Kidney (tissue), 14 donors: ENCODE data around the gene ARID5B. TPM values are rescaled to one million over a fixed set of nuclear protein-coding genes. Genes with fewer than 3 reads are reported as not detected.

ENCODE experiments used
- DNase-seq, 5 donors: peaks; one replicate each; pipeline ENCODE4 v3.0.0-alpha.2; 2013 to 2020
- FAIRE-seq: peaks from 2 replicates; lab custom pipeline; 2012; peaks lifted over from hg19 to GRCh38; lab: Jason Lieb, UNC
- H3K27ac ChIP-seq, 2 donors: one replicate each; pipeline ENCODE4 v1.7.0; 2013; ENCODE audit warnings: low read depth in 2 of 2, low read length in 2 of 2, inconsistent platforms in 1 of 2
- H3K27me3 ChIP-seq: one replicate; pipeline ENCODE4 v1.7.1; 2013; ENCODE audit warnings: low read length, inconsistent platforms; ENCODE audit not compliant: control insufficient read depth, insufficient read depth
- H3K36me3 ChIP-seq, 3 donors: one replicate each; pipeline versions ENCODE4 v1.7.0 to v1.7.1; 2013; ENCODE audit warnings: low read length in 3 of 3, control low read depth in 1 of 3, inconsistent platforms in 1 of 3; ENCODE audit not compliant: insufficient read depth in 3 of 3, control insufficient read depth in 2 of 3
- H3K4me1 ChIP-seq, 3 donors: one replicate each; pipeline versions ENCODE4 v1.7.0 to v1.7.1; 2013; ENCODE audit warnings: low read length in 3 of 3, inconsistent platforms in 1 of 3, low read depth in 1 of 3; ENCODE audit not compliant: control insufficient read depth in 2 of 3, insufficient read depth in 2 of 3
- H3K4me3 ChIP-seq, 3 donors: one replicate each; pipeline versions ENCODE4 v1.7.0 to v1.8.1; 2013; ENCODE audit warnings: low read length in 3 of 3, control low read depth in 1 of 3, inconsistent platforms in 1 of 3
- H3K9ac ChIP-seq, 3 donors: one replicate each; pipeline versions ENCODE4 v1.7.0 to v1.7.1; 2013; ENCODE audit warnings: low read length in 3 of 3, control low read depth in 1 of 3, inconsistent platforms in 1 of 3
- H3K9me3 ChIP-seq, 3 donors: one replicate each; pipeline versions ENCODE4 v1.7.0 to v1.7.1; 2013; ENCODE audit warnings: low read length in 3 of 3, control low read depth in 1 of 3, inconsistent platforms in 1 of 3; ENCODE audit not compliant: control insufficient read depth in 2 of 3, insufficient read depth in 1 of 3
- intact Hi-C: fragments of 100-400 bp; cut with DNase I; formaldehyde crosslinking; loops from one replicate; pipeline ENCODE4 v1.11.1; 2022
- polyA plus RNA-seq: library from polyadenylated mRNA; stranded (reverse); fragments of 350-450 nt; fragmentation: Illumina TruSeq; extraction: RNeasy Lipid Tissue Mini Kit (QIAGEN cat#74804); gene quantifications from one replicate; pipeline ENCODE4 v1.2.3, GENCODE V29; 2014; ENCODE audit warnings: low read depth, low replicate concordance; ENCODE audit not compliant: insufficient read depth
- total RNA-seq: library from RNA; stranded (reverse); fragmentation: NEBNext Ultra II Directional; extraction: Animal tissue kit (Norgen Biotek cat#: 25700); gene quantifications from one replicate; pipeline ENCODE4 v1.2.1, GENCODE V29; 2021
- TF ChIP-seq, protein P1 (sequence below): IDR thresholded peaks from 3 replicates; pipeline ENCODE4 v1.5.1; 2012; ENCODE audit warnings: mild to moderate bottlenecking, moderate library complexity, borderline replicate concordance; ENCODE audit not compliant: insufficient read depth; ENCODE audit errors: extremely low read depth
- donor health status: control.
- donor health status: control.
- donor health status: control.
- donor health status: control.
- donor health status: control.
- donor health status: DM: yes; HTN: yes; CAD: no.
- donor health status: Normal renal cell carcinoma (clear cell type).

ARID5B gene
- total and polyA plus RNA-seq, 2 donors from 2014 or later, result 8.6 to 77.9 TPM

GRCh38 chr10:62002753-62003152 is 101.3 kb downstream of the ARID5B start:
- peaks cover 0 to 23% (median 11%) of the 10 kb centered on the region in 3 donors for H3K4me1 ChIP-seq
- no peak overlapping the region for H3K9ac ChIP-seq
- peaks cover 0 to 4% (median 2%) of the 10 kb centered on the region in 3 donors for H3K36me3 ChIP-seq
- intact Hi-C loops, result no loop called here
- TF ChIP-seq, protein P1, sequence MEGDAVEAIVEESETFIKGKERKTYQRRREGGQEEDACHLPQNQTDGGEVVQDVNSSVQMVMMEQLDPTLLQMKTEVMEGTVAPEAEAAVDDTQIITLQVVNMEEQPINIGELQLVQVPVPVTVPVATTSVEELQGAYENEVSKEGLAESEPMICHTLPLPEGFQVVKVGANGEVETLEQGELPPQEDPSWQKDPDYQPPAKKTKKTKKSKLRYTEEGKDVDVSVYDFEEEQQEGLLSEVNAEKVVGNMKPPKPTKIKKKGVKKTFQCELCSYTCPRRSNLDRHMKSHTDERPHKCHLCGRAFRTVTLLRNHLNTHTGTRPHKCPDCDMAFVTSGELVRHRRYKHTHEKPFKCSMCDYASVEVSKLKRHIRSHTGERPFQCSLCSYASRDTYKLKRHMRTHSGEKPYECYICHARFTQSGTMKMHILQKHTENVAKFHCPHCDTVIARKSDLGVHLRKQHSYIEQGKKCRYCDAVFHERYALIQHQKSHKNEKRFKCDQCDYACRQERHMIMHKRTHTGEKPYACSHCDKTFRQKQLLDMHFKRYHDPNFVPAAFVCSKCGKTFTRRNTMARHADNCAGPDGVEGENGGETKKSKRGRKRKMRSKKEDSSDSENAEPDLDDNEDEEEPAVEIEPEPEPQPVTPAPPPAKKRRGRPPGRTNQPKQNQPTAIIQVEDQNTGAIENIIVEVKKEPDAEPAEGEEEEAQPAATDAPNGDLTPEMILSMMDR, result no peak
- H3K27ac ChIP-seq, result peak overlapping the region in 1 of 2 donors; percentile 68
- no peaks in the 10 kb centered on the region for H3K9me3 ChIP-seq
- FAIRE-seq, result no peak
- no peaks in the 10 kb centered on the region for H3K27me3 ChIP-seq
- H3K4me3 ChIP-seq, result no peak overlapping the region
- DNase-seq, result no peak

- H3K9ac ChIP-seq, result no peak overlapping the region
- peak overlapping the region in 1 of 3 donors; percentile 21 for H3K4me3 ChIP-seq
- H3K27me3 ChIP-seq, result no peaks in the 10 kb centered on the region
- TF ChIP-seq, protein P1, result no peak
- DNase-seq (no peak), FAIRE-seq (no peak)
- intact Hi-C loops, result no loop called here
- no peak overlapping the region for H3K27ac ChIP-seq
- H3K36me3 ChIP-seq, result peaks cover 0 to 4% (median 0%) of the 10 kb centered on the region in 3 donors
- no peaks in the 10 kb centered on the region for H3K9me3 ChIP-seq
- peaks cover 0 to 29% (median 9%) of the 10 kb centered on the region in 3 donors for H3K4me1 ChIP-seq
Observed at GRCh38 chr10:62004042-62004441, 102.5 kb downstream of the ARID5B start.

- no peak for FAIRE-seq
- TF ChIP-seq, protein P1, result no peak
- H3K27ac ChIP-seq, result no peak overlapping the region
Observed at GRCh38 chr10:62005281-62005680, 103.8 kb downstream of the ARID5B start.

DNA sequence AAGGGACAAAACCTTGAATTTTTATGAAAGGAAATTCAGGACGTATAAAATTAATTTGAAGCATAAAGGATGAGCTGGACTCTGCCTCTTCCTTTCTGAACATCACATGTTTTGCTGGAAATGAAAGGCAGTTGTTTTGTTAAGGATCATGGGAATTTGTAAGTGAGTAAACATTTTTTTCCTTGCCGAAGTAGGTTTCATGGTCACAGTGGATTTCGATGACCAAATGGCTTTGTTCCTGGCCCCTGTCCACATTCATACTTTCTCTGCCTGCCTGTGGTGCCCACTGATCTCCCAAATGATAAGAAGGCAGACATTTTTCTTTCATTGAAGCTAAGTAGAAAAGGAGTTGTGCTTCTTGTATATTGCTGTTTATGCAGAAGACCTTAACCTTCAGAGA is 104.2 kb downstream of the ARID5B start:
- intact Hi-C loops, result no loop called here
- FAIRE-seq, result no peak
- TF ChIP-seq, protein P1, result no peak
- H3K4me3 ChIP-seq, result no peak overlapping the region
- H3K4me1 ChIP-seq, result peaks cover 0 to 35% (median 9%) of the 10 kb centered on the region in 3 donors
- no peaks in the 10 kb centered on the region for H3K27me3 ChIP-seq
- H3K36me3 ChIP-seq, result peaks cover 0 to 3% (median 0%) of the 10 kb centered on the region in 3 donors
- H3K9me3 ChIP-seq, result no peaks in the 10 kb centered on the region
- H3K9ac ChIP-seq, result no peak overlapping the region
- peak overlapping the region; percentile 26 to 34 for H3K27ac ChIP-seq
- DNase-seq, result no peak

More at GRCh38 chr10:62005281-62005680, 103.8 kb downstream of the ARID5B start:
- Histone ChIP-seq H3K36me3 (peaks cover 0 to 4% (median 0%) of the 10 kb centered on the region in 3 donors), H3K27me3 (no peaks in the 10 kb centered on the region), H3K4me3 (no peak overlapping the region), H3K4me1 (peaks cover 0 to 35% (median 9%) of the 10 kb centered on the region in 3 donors), H3K9me3 (no peaks in the 10 kb centered on the region), H3K9ac (no peak overlapping the region)
- intact Hi-C loops, result no loop called here
- DNase-seq, result no peak
